Left ventricle myocardium superior (tissue), 1 donor: ENCODE data around the gene FOLR3. TPM values are rescaled to one million over a fixed set of nuclear protein-coding genes. Genes with fewer than 3 reads are reported as not detected.
"Not testable (repeated sequence)": the region's sequence is repeated elsewhere in the genome, so short reads cannot be mapped to it uniquely, and the experiment has no call there.

Experiments
- ATAC-seq: fragments of 200-7000 bp; cut with Tn5 transposase; one replicate; pipeline ENCODE4 v1.9.1; 2020; ENCODE audit warnings: mild to moderate bottlenecking, moderate library complexity
- DNase-seq: peaks from one replicate; pipeline ENCODE4 v3.0.0-alpha.2; 2020
- intact Hi-C: fragments of 100-400 bp; cut with micrococcal nuclease; formaldehyde crosslinking; loops from one replicate; pipeline ENCODE4 v1.11.0; 2022
- total RNA-seq: library from RNA; stranded (reverse); fragmentation: NEBNext Ultra II Directional; extraction: Animal tissue kit (Norgen Biotek cat#: 25700); gene quantifications from one replicate; pipeline ENCODE4 v1.2.1, GENCODE V29; 2021
- donor health status: DM: no; HTN: yes; CAD: no; lungs with severe emphysema.

Gene FOLR3
- total RNA-seq, 1 donor from 2014 or later, result 1.2 TPM

DNA sequence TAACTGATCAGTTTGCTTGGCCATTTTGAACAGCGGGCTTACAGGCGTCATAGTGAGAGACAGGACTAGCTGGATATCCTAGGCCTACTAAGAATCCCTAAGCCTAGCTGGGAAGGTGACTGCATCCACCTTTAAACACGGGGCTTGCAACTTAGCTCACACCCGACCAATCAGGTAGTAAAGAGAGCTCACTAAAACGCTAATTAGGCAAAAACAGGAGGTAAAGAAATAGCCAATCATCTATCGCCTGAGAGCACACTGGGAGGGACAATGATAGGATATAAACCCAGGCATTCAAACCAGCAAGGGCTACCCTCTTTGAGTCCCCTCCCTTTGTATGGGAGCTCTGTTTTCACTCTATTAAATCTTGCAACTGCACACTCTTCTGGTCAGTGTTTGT lies 18.3 kb downstream of the FOLR3 start:
- DNase-seq, intact Hi-C loops, ATAC-seq: not testable (repeated sequence)

DNA sequence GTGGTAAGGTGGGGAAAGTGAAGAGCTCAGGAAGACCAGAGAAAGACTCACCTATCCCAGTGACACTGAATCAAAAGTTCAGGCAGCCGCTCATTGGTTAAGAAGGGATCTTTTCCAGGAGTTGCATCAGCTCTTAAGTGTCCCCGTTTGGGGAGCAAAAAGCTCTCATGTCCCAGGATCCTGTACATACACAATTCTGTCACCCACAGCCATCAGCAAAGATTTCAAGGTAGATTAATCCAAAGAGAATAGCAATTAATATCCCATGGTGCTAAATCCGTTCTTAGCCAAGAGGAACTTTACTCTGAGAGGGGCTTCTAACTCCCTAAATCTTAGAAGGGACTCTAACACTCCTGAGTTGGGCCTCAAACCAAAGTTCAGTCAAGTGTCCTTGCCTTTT lies 19.3 kb downstream of the FOLR3 start:
- intact Hi-C loops, result no loop called here
- DNase-seq (no peak), ATAC-seq (no peak)

DNA sequence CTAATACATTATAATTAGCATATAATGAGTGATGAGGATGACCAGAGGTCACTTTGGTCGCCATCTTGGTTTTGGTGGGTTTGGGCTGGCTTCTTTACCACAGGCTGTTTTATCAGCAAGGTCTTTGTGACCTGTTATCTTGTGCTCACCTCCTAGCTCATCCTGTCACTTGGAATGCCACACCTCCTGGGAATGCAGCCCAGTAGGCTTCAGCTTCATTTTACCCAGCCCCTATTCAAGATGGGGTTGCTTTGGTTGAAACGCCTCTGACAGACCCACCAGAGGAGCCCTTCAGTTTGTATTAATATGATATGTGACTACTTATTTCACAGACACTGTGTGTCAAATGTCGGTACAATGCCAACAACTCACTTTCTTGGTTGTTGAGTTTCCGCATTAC lies 20.2 kb downstream of the FOLR3 start:
- no peak for ATAC-seq

DNA sequence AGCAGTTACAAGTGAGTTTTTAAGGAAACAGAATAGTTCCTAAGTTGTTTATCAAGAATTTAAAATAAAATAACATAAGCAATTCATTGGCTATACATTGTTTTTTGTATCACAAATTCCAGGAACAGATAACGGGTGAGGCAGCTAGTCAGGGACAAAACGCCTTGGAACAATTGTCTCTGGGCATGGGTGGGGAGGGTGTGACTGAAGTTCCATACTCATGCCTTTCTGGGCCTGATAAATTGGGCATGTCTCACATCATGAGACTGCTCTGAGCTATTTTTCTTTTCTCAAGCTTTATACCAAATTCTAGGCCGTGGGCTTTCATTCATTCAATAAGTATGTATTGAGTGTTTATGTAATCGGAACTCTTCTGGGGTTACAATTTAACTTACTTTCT lies 21.6 kb downstream of the FOLR3 start:
- DNase-seq, result no peak
- intact Hi-C loops, result no loop called here
- no peak for ATAC-seq

More for the DNA sequence above, 20.2 kb downstream of the FOLR3 start:
- DNase-seq, result no peak
- intact Hi-C loops, result no loop called here

DNA sequence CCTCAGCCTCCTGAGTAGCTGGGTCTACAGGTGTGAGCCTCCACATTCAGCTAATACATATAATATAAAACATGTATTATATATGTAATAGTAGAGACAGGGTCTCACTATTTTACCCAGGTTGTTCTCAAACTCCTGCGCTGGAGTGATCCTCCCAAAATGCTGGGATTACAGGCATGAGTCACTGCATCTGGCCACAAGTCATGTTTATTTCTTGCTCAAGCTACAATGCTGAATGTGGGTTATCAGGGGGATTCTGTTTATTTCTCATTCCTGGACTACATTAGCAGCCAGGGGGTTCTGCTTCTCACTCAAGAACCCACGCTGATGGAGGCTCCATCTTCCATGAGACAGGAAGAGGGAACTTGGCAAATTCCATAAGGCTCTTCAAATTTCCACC lies 24.8 kb downstream of the FOLR3 start:
- no peak for ATAC-seq
- no peak for DNase-seq
- intact Hi-C loops, result no loop called here

DNA sequence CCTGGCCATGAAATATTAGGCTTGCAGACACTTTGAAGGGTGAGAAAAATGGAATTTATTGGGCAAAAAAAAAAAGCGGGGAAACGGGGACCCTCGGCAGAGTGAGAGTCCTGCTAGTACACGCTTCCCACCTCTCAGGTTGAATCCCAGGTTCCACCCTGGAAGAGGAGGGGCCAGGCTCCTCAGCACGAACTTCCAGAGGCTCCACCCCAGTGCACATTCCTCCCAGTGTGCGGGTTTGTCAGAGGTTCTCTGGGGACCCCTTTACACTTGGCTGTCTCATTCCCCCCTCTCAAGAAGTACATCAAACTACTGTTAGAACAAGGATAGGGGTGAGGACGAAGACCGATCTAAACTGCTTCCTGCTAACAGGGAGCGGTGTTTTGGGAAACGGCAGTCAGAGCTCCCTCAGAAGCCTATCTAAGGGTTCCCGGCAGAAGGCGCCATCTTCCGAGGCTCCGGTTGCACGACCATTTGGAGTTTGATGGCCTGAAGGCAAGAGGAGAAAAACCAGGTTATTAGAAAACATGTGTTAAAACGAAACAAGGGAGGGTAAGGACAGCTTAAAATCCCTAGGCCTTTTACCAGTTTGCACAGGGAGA lies 27.5 kb downstream of the FOLR3 start:
- ATAC-seq, result no peak
- intact Hi-C loops, result no loop called here
- DNase-seq, result no peak

DNA sequence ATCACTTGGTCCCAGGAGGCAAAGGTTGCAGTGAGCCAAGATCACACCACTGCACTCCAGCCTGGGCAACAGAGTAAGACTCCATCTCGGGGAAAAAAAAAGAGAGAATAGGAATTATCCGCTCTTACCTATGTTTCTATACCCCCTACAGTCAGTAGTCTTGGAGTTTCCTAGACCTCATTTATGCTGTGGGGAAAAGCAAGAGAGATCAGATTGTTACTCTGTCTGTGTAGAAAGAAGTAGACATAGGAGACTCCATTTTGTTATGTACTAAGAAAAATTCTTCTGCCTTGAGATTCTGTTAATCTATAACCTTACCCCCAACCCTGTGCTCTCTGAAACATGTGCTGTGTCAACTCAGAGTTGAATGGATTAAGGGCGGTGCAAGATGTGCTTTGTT lies 28.7 kb downstream of the FOLR3 start:
- DNase-seq, ATAC-seq, intact Hi-C loops: not testable (repeated sequence)

DNA sequence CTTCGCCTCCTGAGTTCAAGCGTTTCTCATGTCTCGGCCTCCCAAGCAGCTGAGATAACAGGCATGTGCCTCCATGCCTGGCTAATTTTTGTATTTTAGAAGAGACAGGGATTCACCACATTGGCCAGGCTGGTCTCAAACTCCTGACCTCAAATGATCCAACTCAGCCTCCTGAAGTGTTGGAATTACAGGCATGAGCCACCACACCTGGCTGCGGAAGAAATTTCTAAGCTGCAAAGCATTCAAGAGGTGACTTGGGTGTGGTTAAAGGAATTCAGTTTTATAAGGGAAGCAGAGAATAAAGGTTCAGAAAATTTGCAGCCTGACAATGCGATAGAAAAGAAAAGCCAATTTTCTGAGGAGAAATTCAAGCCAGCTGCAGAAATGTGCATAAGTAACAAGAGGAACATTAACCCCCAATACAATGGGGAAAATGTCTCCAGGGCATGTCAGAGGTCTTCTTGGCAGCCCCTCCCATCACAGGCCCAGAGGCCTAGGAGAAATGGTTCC lies 33.6 kb downstream of the FOLR3 start:
- intact Hi-C loops, ATAC-seq, DNase-seq: not testable (repeated sequence)

DNA sequence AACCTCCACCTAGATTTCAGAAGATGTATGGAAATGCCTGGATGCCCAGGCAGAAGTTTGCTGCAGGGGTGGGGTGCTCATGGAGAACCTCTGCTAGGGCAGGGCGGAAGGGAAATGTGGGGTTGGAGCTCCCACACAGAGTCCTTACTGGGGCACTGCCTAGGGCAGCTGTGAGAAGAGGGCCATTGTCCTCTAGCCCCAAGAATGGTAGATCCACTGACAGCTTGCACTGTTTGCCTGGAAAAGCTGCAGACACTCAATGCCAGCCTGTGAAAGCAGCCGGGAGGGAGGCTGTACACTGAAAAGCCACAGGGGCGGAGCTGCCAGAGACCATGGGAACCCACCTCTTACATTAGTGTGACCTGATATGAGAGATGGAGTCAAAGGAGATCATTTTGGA lies 34.2 kb downstream of the FOLR3 start:
- DNase-seq, intact Hi-C loops, ATAC-seq: not testable (repeated sequence)

DNA sequence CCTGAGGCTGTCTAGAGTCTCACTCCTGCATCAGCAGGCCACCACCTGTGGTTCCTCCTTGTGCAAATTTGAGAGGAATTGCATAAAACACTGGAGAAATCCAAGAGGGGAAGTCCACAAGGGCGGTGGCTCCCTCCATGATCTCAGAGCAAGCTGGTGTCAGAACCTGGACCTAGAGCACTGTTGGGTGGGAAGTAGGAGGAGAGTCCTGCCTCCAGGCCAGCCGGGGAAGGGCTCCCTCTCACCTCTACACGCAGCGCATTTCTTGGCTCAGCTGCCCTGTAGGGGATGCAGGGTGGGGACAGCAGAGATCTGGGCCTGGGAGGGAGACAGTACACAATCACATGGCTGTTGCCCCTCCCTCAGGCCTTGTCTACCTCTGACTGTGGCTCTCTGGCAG lies 36.5 kb downstream of the FOLR3 start:
- ATAC-seq, intact Hi-C loops, DNase-seq: not testable (repeated sequence)

DNA sequence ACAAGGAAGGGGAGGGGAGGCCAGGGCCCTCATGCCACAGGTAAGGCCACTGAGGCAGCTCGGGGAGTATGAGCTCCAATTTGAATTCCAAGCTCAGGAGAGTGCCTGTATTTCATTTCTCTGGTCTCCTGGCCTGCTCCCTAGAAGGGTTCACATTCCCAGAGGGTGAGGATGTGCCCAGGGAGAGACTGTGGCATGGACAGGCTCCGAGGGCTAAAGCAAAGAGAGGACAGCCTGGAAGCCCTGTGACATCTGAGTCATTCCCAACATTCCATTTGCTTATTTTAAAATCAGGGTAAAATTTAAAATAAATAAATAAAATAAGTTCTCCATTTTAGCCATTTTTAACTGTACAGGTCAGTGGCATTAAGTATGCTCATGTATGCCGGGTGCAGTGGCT lies 37.8 kb downstream of the FOLR3 start:
- ATAC-seq (no peak), DNase-seq (no peak)
- intact Hi-C loops, result no loop called here

DNA sequence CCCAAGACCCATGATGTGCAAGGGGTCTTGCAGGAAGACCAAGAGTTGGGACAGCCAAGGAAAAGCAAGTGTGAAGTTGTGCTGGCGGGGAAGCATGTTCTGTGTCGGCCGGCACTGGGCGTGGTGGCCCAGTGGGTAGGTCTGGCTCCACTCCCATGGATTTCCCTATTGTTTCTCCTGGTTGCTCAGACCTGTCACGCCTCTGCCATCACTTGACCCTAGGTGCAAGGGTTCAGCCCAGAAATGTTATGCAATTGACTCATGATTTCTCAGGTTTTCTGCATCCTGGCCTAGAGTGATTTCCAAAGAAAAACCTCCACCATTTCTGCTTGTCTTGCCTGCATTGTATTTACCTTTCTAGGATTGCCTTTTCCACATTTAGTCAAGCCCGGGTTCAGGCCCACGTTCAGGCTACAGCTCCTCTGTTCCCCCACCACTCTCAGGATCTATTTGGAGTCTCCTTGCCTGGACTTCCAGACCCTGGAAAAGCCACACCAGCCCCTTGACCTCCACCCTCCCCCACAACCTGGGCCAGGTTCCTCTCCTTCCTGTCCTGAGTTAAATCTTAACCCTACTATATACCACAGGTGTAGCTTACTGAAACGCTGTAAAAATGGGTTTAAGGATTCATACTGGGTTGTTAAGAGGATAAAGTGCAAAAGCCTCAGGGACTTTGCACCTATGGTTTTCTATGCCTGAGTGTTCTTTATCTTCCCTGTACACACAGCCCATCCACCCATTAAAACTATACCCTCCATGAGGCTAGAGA lies 39.0 kb downstream of the FOLR3 start:
- intact Hi-C loops, result no loop called here
- ATAC-seq, result no peak
- no peak for DNase-seq

DNA sequence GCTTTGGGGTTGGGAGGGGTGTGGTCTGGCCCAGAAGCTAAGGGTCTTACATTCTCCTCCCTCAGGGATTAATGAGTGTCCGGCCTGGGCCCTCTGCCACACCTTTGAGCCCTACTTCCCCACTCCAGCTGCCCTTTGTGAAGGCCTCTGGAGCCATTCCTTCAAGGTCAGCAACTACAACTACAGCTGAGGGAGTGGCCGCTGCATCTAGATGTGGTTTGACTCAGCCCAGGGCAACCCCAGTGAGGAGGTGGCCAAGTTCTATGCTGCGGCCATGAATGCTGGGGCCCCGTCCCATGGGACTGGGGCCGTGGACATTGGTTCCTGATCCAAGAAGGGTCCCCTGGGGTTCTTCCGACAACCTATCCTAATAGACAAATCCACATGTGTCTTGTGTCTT lies 42.1 kb downstream of the FOLR3 start:
- intact Hi-C loops, result no loop called here
- ATAC-seq (no peak), DNase-seq (no peak)

DNA sequence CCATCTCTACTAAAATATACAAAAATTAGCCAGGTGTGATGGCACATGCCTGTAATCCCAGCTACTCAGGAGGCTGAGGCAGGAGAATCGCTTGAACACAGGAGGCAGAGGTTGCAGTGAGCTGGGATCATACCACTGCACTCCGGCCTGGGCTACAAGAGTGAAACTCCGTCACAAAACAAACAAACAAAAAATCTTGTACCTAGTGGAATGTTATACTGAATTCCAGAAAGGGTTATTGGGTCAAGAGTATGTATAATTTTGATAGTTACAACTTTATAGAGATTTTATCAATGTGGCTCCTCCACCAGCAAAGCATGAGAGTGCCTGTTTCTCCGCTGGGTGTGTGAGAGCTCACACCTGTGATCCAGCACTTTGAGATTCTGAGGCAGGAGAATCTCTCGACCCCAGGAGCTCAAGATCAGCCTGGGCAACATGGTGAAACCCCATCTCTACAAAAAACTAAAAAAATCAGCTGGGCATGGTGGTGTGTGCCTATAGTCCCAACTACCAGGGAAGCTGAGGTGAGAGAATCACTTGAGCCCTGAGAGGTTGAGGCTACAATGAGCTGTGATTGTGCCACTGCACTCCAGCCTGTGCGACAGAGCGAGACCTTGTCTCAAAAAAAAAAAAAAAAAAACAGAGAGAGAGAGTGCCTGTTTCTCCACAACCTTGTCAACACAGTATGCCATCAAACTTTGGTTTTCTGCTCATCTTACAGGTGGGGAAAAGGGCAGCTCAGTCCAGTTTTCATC lies 43.7 kb downstream of the FOLR3 start:
- ATAC-seq, result no peak

DNA sequence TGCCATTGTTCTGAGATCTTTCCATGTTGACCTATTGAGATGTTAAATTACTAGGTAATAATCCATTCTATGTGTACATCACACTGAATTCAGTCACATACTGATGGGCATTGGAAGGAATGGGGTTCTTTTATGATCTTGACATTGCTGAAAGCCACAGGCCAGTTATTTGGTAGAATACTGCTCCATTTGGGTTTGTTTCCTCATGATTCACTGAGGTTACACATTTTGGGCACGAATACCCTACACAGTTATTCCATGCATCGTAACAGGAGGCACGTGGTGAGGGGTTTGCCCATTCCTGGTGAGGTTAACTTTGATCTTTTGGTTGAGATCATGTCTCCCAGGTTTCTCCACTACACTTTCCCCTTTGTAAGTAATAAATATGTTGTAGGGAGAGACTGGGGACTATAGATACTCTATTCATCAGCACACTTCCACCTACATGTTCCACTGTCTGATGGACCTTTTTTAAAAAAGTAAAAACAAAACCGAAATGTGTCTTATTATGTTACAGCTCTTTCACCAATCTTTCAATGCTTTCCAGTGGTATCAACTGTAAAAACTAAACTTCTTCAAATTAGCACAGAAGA lies 44.4 kb downstream of the FOLR3 start:
- intact Hi-C loops, result no loop called here
- ATAC-seq (no peak), DNase-seq (no peak)

More for the DNA sequence above, 43.7 kb downstream of the FOLR3 start:
- intact Hi-C loops, result no loop called here
- no peak for DNase-seq

DNA sequence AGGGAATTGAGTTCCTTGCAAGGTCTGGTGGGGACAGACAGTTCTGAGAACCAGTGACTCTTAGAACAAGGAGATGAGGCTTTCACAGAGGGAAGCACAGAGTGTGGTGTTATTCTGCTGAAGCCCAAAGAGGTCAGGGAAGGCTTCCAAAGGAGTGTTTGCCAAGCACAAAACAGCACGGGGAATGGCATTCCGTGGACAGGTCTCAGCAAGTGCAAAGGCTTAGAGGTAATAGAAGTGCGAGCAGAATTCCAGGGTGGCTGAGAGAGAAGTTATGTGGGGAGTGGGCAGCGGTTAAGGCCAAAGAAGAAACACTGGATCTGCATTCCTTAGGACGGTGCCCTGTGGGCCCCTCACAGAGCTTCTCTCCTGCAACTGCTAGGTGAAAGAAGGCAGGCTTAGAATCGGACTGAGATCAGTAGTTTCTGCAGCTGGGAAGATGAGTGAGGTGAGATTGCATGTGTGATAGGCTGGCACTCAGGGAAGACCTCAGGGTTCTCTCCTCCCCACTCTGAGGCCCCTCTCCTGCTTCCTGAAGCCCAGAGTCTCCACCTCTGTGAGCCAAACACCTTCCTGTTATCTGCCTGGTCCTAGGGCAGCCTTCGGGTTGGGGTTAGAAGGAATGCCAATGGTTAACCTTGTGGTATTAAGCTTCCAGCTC lies 45.5 kb downstream of the FOLR3 start:
- DNase-seq, intact Hi-C loops: not testable (repeated sequence)
- peak; percentile 65 for ATAC-seq

DNA sequence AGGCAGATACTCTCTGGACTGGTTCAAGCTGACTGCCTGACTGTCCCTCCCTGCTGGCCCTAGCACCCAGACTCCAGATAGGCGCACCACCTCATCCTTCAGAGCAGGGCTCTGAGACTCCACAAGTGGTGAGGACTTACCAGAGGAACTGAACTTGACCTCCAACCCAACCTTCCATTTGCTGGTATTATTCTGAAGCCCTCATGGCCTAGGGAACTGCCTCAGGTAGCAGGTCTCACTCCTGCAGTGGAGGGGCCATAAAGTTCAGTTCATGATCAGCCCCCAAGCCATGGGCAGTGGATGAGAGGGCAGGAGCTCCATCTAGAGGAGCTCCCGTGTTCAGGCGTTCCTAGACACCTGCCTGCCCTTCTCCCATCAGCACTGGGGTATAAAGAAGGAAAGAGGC lies 46.0 kb downstream of the FOLR3 start:
- DNase-seq, intact Hi-C loops: not testable (repeated sequence)
- ATAC-seq, result peak; percentile 21

DNA sequence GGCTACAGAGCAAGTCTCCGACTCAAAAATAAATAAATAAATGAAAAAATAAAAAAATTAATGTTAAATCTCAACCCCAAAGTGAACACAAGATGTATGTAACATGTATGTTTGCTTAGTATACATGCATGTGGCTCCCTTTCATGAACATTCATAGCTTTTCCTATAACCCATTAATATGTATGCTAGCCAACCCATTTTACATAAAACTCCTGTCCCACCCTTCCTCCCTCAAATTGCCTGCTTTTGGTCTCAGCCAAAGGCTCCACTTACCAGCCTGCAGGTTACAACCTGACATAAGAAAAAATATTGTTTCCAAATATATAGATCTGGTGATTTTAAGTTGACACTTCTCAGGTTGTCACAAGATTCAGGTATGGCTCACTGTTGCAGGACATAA lies 52.7 kb downstream of the FOLR3 start:
- intact Hi-C loops, result no loop called here
- DNase-seq, result no peak
- no peak for ATAC-seq
